Prostate gland (tissue), 2 donors: ENCODE measurements around the gene HDAC4. TPM values are rescaled to one million over a fixed set of nuclear protein-coding genes. Genes with fewer than 3 reads are reported as not detected.

ENCODE experiments used
- DNase-seq: peaks from one replicate; pipeline ENCODE4 v3.0.0-alpha.2; 2019; ENCODE audit warnings: low spot score
- H3K27ac ChIP-seq, 2 donors: fragments of 200-600 bp; sonication (generic); 2 replicates each; pipeline ENCODE4 v1.5.1; 2017 to 2019
- H3K27me3 ChIP-seq: fragments of 200-600 bp; sonication (generic); replicated peaks from 2 replicates; pipeline ENCODE4 v1.5.1; 2019; ENCODE audit not compliant: insufficient read depth
- H3K36me3 ChIP-seq, 2 donors: fragments of 200-600 bp; sonication (generic); 1 replicate in 1 of 2; 2 replicates in 1 of 2; pipeline versions ENCODE4 v1.5.1 to v1.8.1; 2017 to 2019
- H3K4me1 ChIP-seq: fragments of 200-600 bp; sonication (generic); replicated peaks from 2 replicates; pipeline ENCODE4 v1.5.1; 2019
- H3K4me3 ChIP-seq, 2 donors: fragments of 200-600 bp; sonication (generic); 2 replicates each; pipeline ENCODE4 v1.5.1; 2017 to 2019
- H3K9me3 ChIP-seq: fragments of 200-600 bp; sonication (generic); 2 replicates; pipeline ENCODE4 v1.5.1; 2017
- CTCF ChIP-seq, 4 experiments: fragments of 200-600 bp in 2 of 4; fragments of 450-650 bp in 2 of 4; sonication (generic) in 2 of 4; IDR thresholded peaks; 1 replicate in 3 of 4; 2 replicates in 1 of 4; pipeline ENCODE4 v1.5.1; 2016 to 2019; ENCODE audit warnings: antibody characterized with exemption in 4 of 4, mild to moderate bottlenecking in 2 of 4, moderate library complexity in 2 of 4
- POLR2A ChIP-seq: fragments of 450-650 bp; IDR thresholded peaks from one replicate; pipeline ENCODE4 v1.6.1; 2016; ENCODE audit warnings: antibody characterized with exemption, mild to moderate bottlenecking
- POLR2AphosphoS5 ChIP-seq: sonication (generic); formaldehyde crosslinking; IDR thresholded peaks from one replicate; pipeline ENCODE4 v1.6.1; 2017; ENCODE audit warnings: antibody characterized with exemption
- WGBS: methylation state at CpG from one replicate; pipeline ENCODE4 v1.1.5; 2018; 5-methylcytosine and 5-hydroxymethylcytosine counted together
- intact Hi-C: fragments of 100-400 bp; cut with DNase I; formaldehyde crosslinking; loops from one replicate; pipeline ENCODE4 v1.14.2; 2022
- total RNA-seq, 2 donors: library from RNA; depleted of rRNA; stranded (reverse); fragments of >200 nt; gene quantifications; one replicate each; pipeline ENCODE4 v1.1.0, GENCODE V29; 2016

HDAC4 gene
- total RNA-seq, 2 donors from 2014 or later = 41.8 to 44.2 TPM

- WGBS = 78% methylated on average over 10 of the region's 10 CpGs
- no peaks in the 10 kb centered on the region for H3K36me3 ChIP-seq
- H3K27me3 ChIP-seq = no peaks in the 10 kb centered on the region
- H3K9me3 ChIP-seq = no peaks in the 10 kb centered on the region
- no peaks in the 10 kb centered on the region for H3K4me1 ChIP-seq
- TF ChIP-seq POLR2A (no peak), POLR2AphosphoS5 (no peak), CTCF (IDR thresholded peaks at IDR 0.05) (no peak)
- no peak for DNase-seq
- peak overlapping the region; percentile 76 to 82 for H3K27ac ChIP-seq
- intact Hi-C loops = loop anchor here (5.0 kb wide), 3 partner anchors 41 to 256 kb away; no protein-coding TSS in a partner anchor
- no peak overlapping the region for H3K4me3 ChIP-seq
Observed at GRCh38 chr2:239398521-239398921, 2.3 kb downstream of the HDAC4 start.

GRCh38 chr2:239397931-239398471, 2.8 kb downstream of the HDAC4 start:
- no peaks in the 10 kb centered on the region for H3K9me3 ChIP-seq
- H3K36me3 ChIP-seq = no peaks in the 10 kb centered on the region
- no peaks in the 10 kb centered on the region for H3K27me3 ChIP-seq
- no peak for TF ChIP-seq POLR2AphosphoS5
- TF ChIP-seq CTCF (IDR thresholded peaks at IDR 0.05) = no peak
- TF ChIP-seq POLR2A = no peak
- 89% methylated on average over 16 of the region's 16 CpGs for WGBS
- intact Hi-C loops = loop anchor here (5.0 kb wide), 3 partner anchors 41 to 256 kb away; no protein-coding TSS in a partner anchor
- DNase-seq = no peak
- no peak overlapping the region for H3K4me3 ChIP-seq
- no peaks in the 10 kb centered on the region for H3K4me1 ChIP-seq
- peak overlapping the region; percentile 76 to 82 for H3K27ac ChIP-seq

GRCh38 chr2:239396881-239397681, 3.7 kb downstream of the HDAC4 start:
- peak; percentile 94 for DNase-seq
- Histone ChIP-seq H3K9me3 (no peaks in the 10 kb centered on the region), H3K4me3 (no peak overlapping the region), H3K27me3 (no peaks in the 10 kb centered on the region), H3K27ac (peak overlapping the region; percentile 76 to 82), H3K4me1 (no peaks in the 10 kb centered on the region), H3K36me3 (no peaks in the 10 kb centered on the region)
- WGBS = 30% methylated on average over 19 of the region's 19 CpGs
- TF ChIP-seq POLR2AphosphoS5 (peak; percentile 96), POLR2A (no peak), CTCF (IDR thresholded peaks at IDR 0.05) (peak; percentile 19 to 84 (median 56))
- intact Hi-C loops = loop anchor here (5.0 kb wide), 3 partner anchors 40 to 255 kb away; no protein-coding TSS in a partner anchor

GRCh38 chr2:239395524-239395923, 5.3 kb downstream of the HDAC4 start:
- no peaks in the 10 kb centered on the region for H3K36me3 ChIP-seq
- TF ChIP-seq POLR2A = no peak
- TF ChIP-seq CTCF (IDR thresholded peaks at IDR 0.05) = no peak
- no peak for TF ChIP-seq POLR2AphosphoS5
- peak overlapping the region in 1 of 2 donors; percentile 82 for H3K27ac ChIP-seq
- 69% methylated on average over 6 of the region's 6 CpGs for WGBS
- intact Hi-C loops = loop anchor here (5.0 kb wide), 3 partner anchors 38 to 253 kb away; no protein-coding TSS in a partner anchor
- no peaks in the 10 kb centered on the region for H3K27me3 ChIP-seq
- no peaks in the 10 kb centered on the region for H3K9me3 ChIP-seq
- no peak overlapping the region for H3K4me3 ChIP-seq
- H3K4me1 ChIP-seq = no peaks in the 10 kb centered on the region
- no peak for DNase-seq
